Trophoblast cell (in vitro differentiated cells and primary cell): Measurements from ENCODE around the gene ADAMTSL3.

Source experiments
- DNase-seq, 2 donors: peaks; one replicate each; pipeline ENCODE4 v3.0.0-alpha.2; 2016
- H2AFZ ChIP-seq: 2 replicates; pipeline ENCODE4 v1.6.1; 2013; ENCODE audit warnings: low read length, moderate library complexity, mild to moderate bottlenecking; ENCODE audit not compliant: insufficient read depth, poor library complexity
- H2AK5ac ChIP-seq: 2 replicates; pipeline ENCODE4 v1.6.1; 2013; ENCODE audit warnings: mild to moderate bottlenecking, low read length
- H2BK120ac ChIP-seq: 2 replicates; pipeline ENCODE4 v1.6.1; 2013; ENCODE audit warnings: low read length, mild to moderate bottlenecking, moderate library complexity; ENCODE audit not compliant: insufficient read depth, poor library complexity
- H2BK12ac ChIP-seq: 2 replicates; pipeline ENCODE4 v1.6.1; 2013; ENCODE audit warnings: mild to moderate bottlenecking, low read length, moderate library complexity
- H2BK5ac ChIP-seq: 2 replicates; pipeline ENCODE4 v1.6.1; 2013; ENCODE audit warnings: low read length, low read depth, moderate library complexity, mild to moderate bottlenecking; ENCODE audit not compliant: poor library complexity
- H3K14ac ChIP-seq: 2 replicates; pipeline ENCODE4 v1.6.1; 2013; ENCODE audit warnings: mild to moderate bottlenecking, low read length
- H3K18ac ChIP-seq: 2 replicates; pipeline ENCODE4 v1.6.1; 2013; ENCODE audit warnings: mild to moderate bottlenecking, low read length
- H3K23ac ChIP-seq: 2 replicates; pipeline ENCODE4 v1.6.1; 2013; ENCODE audit warnings: low read length
- H3K27ac ChIP-seq: 2 replicates; pipeline ENCODE4 v1.5.1; 2013; ENCODE audit warnings: low read depth, mild to moderate bottlenecking, inconsistent platforms, low read length, moderate library complexity
- H3K27me3 ChIP-seq: 2 replicates; pipeline ENCODE4 v1.6.1; 2013; ENCODE audit warnings: inconsistent platforms, mild to moderate bottlenecking, low read length, moderate library complexity; ENCODE audit not compliant: insufficient read depth
- H3K36me3 ChIP-seq, 2 experiments: 1 replicate in 1 of 2; 2 replicates in 1 of 2; pipeline ENCODE4 v1.6.1; 2013; ENCODE audit warnings: low read length in 2 of 2, mild to moderate bottlenecking in 2 of 2, moderate library complexity in 1 of 2; ENCODE audit not compliant: insufficient read depth in 2 of 2, control insufficient read depth in 1 of 2
- H3K4ac ChIP-seq: 2 replicates; pipeline ENCODE4 v1.6.1; 2013; ENCODE audit warnings: low read depth, mild to moderate bottlenecking, low read length, moderate library complexity
- H3K4me1 ChIP-seq, 2 experiments: 1 replicate in 1 of 2; 2 replicates in 1 of 2; pipeline ENCODE4 v1.6.1; 2013; ENCODE audit warnings: low read length in 2 of 2, mild to moderate bottlenecking in 2 of 2, moderate library complexity in 1 of 2; ENCODE audit not compliant: insufficient read depth in 2 of 2, control insufficient read depth in 1 of 2
- H3K4me2 ChIP-seq: 2 replicates; pipeline ENCODE4 v1.6.1; 2013; ENCODE audit warnings: inconsistent platforms, mild to moderate bottlenecking, low read length, moderate library complexity
- H3K4me3 ChIP-seq: 2 replicates; pipeline ENCODE4 v1.5.1; 2013; ENCODE audit warnings: mild to moderate bottlenecking, low read depth, low read length, inconsistent platforms
- H3K79me1 ChIP-seq: one replicate; pipeline ENCODE4 v1.6.1; 2013; ENCODE audit warnings: low read length
- H3K79me2 ChIP-seq: 2 replicates; pipeline ENCODE4 v1.6.1; 2013; ENCODE audit warnings: low read length, mild to moderate bottlenecking; ENCODE audit not compliant: control insufficient read depth, insufficient read depth, poor library complexity
- H3K9ac ChIP-seq: 2 replicates; pipeline ENCODE4 v1.6.1; 2013; ENCODE audit warnings: mild to moderate bottlenecking, low read length
- H3K9me3 ChIP-seq: 2 replicates; pipeline ENCODE4 v1.6.1; 2013; ENCODE audit warnings: low read depth, mild to moderate bottlenecking, control low read depth, inconsistent platforms, low read length; ENCODE audit not compliant: insufficient read depth
- H4K12ac ChIP-seq: 2 replicates; pipeline ENCODE4 v1.6.1; 2013; ENCODE audit warnings: low read depth, mild to moderate bottlenecking, low read length, moderate library complexity
- H4K8ac ChIP-seq: 2 replicates; pipeline ENCODE4 v1.6.1; 2013; ENCODE audit warnings: low read depth, mild to moderate bottlenecking, low read length, moderate library complexity
- H4K91ac ChIP-seq: one replicate; pipeline ENCODE4 v1.6.1; 2013; ENCODE audit warnings: low read depth, mild to moderate bottlenecking, low read length, moderate library complexity
- WGBS: extraction: QIAGEN DNeasy Blood & Tissue Kit; methylation state at CpG from one replicate; pipeline ENCODE4 v1.1.7; 2013; ENCODE audit warnings: missing lambda C conversion rate; ENCODE audit not compliant: insufficient read length, insufficient coverage; ENCODE audit errors: extremely low coverage; 5-methylcytosine and 5-hydroxymethylcytosine counted together

Gene ADAMTSL3

GRCh38 chr15:83613714-83614113 is 40.2 kb upstream of the ADAMTSL3 start:
- H3K4me3 ChIP-seq: no peak overlapping the region
- no peaks in the 10 kb centered on the region for H3K36me3 ChIP-seq
- H3K79me2 ChIP-seq: no peaks in the 10 kb centered on the region
- no peak overlapping the region for H2AK5ac ChIP-seq
- no peak overlapping the region for H2AFZ ChIP-seq
- no peak overlapping the region for H2BK120ac ChIP-seq
- no peak overlapping the region for H4K91ac ChIP-seq
- no peak overlapping the region for H3K23ac ChIP-seq
- H3K18ac ChIP-seq: no peak overlapping the region
- no peaks in the 10 kb centered on the region for H3K4me1 ChIP-seq
- no peaks in the 10 kb centered on the region for H3K9me3 ChIP-seq
- no peak overlapping the region for H2BK5ac ChIP-seq
- H3K9ac ChIP-seq: no peak overlapping the region
- WGBS: no CpG with 5 or more reads among the region's 2 CpGs
- no peak overlapping the region for H2BK12ac ChIP-seq
- H3K4ac ChIP-seq: no peak overlapping the region
- no peak overlapping the region for H3K14ac ChIP-seq
- H3K27ac ChIP-seq: no peak overlapping the region
- H3K79me1 ChIP-seq: no peaks in the 10 kb centered on the region
- no peak for DNase-seq
- H4K8ac ChIP-seq: no peak overlapping the region
- H4K12ac ChIP-seq: no peak overlapping the region
- no peak overlapping the region for H3K4me2 ChIP-seq
- H3K27me3 ChIP-seq: no peaks in the 10 kb centered on the region

GRCh38 chr15:83616840-83617239 is 37.1 kb upstream of the ADAMTSL3 start:
- Histone ChIP-seq H3K9me3 (no peaks in the 10 kb centered on the region), H3K79me1 (no peaks in the 10 kb centered on the region), H3K14ac (no peak overlapping the region), H2AK5ac (no peak overlapping the region), H3K23ac (no peak overlapping the region), H3K27ac (no peak overlapping the region), H2BK120ac (no peak overlapping the region), H3K4me2 (no peak overlapping the region), H2BK5ac (no peak overlapping the region), H2AFZ (no peak overlapping the region), H3K4me1 (no peaks in the 10 kb centered on the region), H3K4ac (no peak overlapping the region), H4K8ac (no peak overlapping the region), H3K36me3 (no peaks in the 10 kb centered on the region), H4K12ac (no peak overlapping the region), H3K79me2 (no peaks in the 10 kb centered on the region), H2BK12ac (no peak overlapping the region), H3K27me3 (no peaks in the 10 kb centered on the region), H3K18ac (no peak overlapping the region), H4K91ac (no peak overlapping the region), H3K4me3 (no peak overlapping the region), H3K9ac (no peak overlapping the region)
- no peak for DNase-seq
- WGBS: no CpG with 5 or more reads among the region's 1 CpG

DNA sequence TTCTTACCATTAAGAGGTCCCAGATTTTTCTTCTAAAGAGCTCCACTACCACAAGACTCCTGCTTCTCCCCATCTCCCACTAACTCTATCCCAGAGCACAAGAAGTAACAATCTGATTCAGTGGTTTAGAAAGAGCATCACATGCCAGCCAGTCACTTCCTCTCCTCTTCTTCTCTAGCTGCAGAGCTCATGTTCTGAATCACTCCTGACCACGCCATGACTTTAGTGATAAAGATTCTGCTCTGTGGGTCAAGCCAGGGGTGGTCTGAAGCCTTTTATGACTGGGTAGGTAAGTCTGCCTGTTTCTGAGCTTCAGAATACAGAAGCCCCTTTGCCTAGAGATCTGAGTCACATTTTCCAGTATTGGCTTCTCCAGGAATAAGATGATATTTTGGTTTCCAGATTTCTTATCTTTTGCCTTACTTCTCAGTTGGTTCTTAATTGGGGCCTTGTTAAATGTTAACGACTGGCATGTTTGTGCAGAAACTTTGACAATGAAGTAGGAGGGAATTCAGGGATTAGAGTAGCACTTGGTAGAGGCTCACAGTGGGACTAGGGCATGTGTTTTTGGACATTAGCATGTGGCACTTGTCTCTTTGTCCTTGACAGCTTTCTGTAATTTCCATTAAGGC is 27.6 kb upstream of the ADAMTSL3 start:
- no peak overlapping the region for H2AFZ ChIP-seq
- H3K4ac ChIP-seq: no peak overlapping the region
- H4K12ac ChIP-seq: no peak overlapping the region
- no peaks in the 10 kb centered on the region for H3K79me2 ChIP-seq
- no peak overlapping the region for H3K4me3 ChIP-seq
- no peak overlapping the region for H3K23ac ChIP-seq
- no peak overlapping the region for H2BK5ac ChIP-seq
- H3K9me3 ChIP-seq: peaks cover 6% of the 10 kb centered on the region
- no peak overlapping the region for H3K9ac ChIP-seq
- no peak overlapping the region for H4K91ac ChIP-seq
- no peak overlapping the region for H2BK120ac ChIP-seq
- no peak overlapping the region for H2AK5ac ChIP-seq
- H3K27me3 ChIP-seq: no peaks in the 10 kb centered on the region
- H3K14ac ChIP-seq: no peak overlapping the region
- no peak overlapping the region for H3K18ac ChIP-seq
- H3K4me2 ChIP-seq: no peak overlapping the region
- no CpG with 5 or more reads among the region's 2 CpGs for WGBS
- H3K36me3 ChIP-seq: no peaks in the 10 kb centered on the region
- no peak overlapping the region for H4K8ac ChIP-seq
- no peaks in the 10 kb centered on the region for H3K79me1 ChIP-seq
- H2BK12ac ChIP-seq: no peak overlapping the region
- DNase-seq: no peak
- H3K27ac ChIP-seq: no peak overlapping the region
- no peaks in the 10 kb centered on the region for H3K4me1 ChIP-seq

- no peak overlapping the region for H2BK12ac ChIP-seq
- H3K4ac ChIP-seq: no peak overlapping the region
- H3K14ac ChIP-seq: no peak overlapping the region
- no peak overlapping the region for H3K18ac ChIP-seq
- no peak overlapping the region for H4K12ac ChIP-seq
- H3K27me3 ChIP-seq: no peaks in the 10 kb centered on the region
- H3K23ac ChIP-seq: no peak overlapping the region
- H2BK120ac ChIP-seq: no peak overlapping the region
- WGBS: no CpG with 5 or more reads among the region's 2 CpGs
- DNase-seq: no peak
- no peak overlapping the region for H4K91ac ChIP-seq
- H3K4me1 ChIP-seq: no peaks in the 10 kb centered on the region
- H4K8ac ChIP-seq: no peak overlapping the region
- peaks cover 9% of the 10 kb centered on the region for H3K9me3 ChIP-seq
- no peak overlapping the region for H2BK5ac ChIP-seq
- H3K4me2 ChIP-seq: no peak overlapping the region
- H2AFZ ChIP-seq: no peak overlapping the region
- no peaks in the 10 kb centered on the region for H3K79me1 ChIP-seq
- no peak overlapping the region for H2AK5ac ChIP-seq
- no peaks in the 10 kb centered on the region for H3K79me2 ChIP-seq
- no peaks in the 10 kb centered on the region for H3K36me3 ChIP-seq
- H3K9ac ChIP-seq: no peak overlapping the region
- no peak overlapping the region for H3K4me3 ChIP-seq
- H3K27ac ChIP-seq: no peak overlapping the region
These were observed 22.4 kb upstream of the ADAMTSL3 start for GRCh38 chr15:83631534-83631933.
